H9 (cell line): Measurements from ENCODE around the gene CRACDL. TPM values are rescaled to one million over a fixed set of nuclear protein-coding genes. Genes with fewer than 3 reads are reported as not detected.
A peak's percentile ranks its signal among the peaks of the same experiment; 100 is the strongest.

Source experiments
- DNase-seq: peaks from one replicate; pipeline ENCODE4 v3.0.0-alpha.2; 2017
- H2AFZ ChIP-seq: one replicate; pipeline ENCODE4 v1.6.1; 2013; ENCODE audit warnings: mild to moderate bottlenecking, low read length, control low read depth, moderate library complexity
- H2AK5ac ChIP-seq: 2 replicates; pipeline ENCODE4 v1.6.1; 2013; ENCODE audit warnings: low read length, control low read depth, mixed read lengths; ENCODE audit not compliant: insufficient read length
- H2BK120ac ChIP-seq: one replicate; pipeline ENCODE4 v1.6.1; 2013; ENCODE audit warnings: low read depth, mild to moderate bottlenecking, low read length, control low read depth, inconsistent platforms; ENCODE audit not compliant: poor library complexity, severe bottlenecking
- H2BK12ac ChIP-seq: 2 replicates; pipeline ENCODE4 v1.6.1; 2013; ENCODE audit warnings: low read length, control low read depth, mixed read lengths, low read depth; ENCODE audit not compliant: insufficient read length
- H2BK15ac ChIP-seq: 2 replicates; pipeline ENCODE4 v1.6.1; 2013; ENCODE audit warnings: low read depth, low read length, control low read depth
- H2BK20ac ChIP-seq: one replicate; pipeline ENCODE4 v1.6.1; 2013; ENCODE audit warnings: low read depth, mild to moderate bottlenecking, low read length, control low read depth, inconsistent platforms; ENCODE audit not compliant: poor library complexity, severe bottlenecking
- H2BK5ac ChIP-seq: 2 replicates; pipeline ENCODE4 v1.6.1; 2013; ENCODE audit warnings: low read length, control low read depth, mixed read lengths; ENCODE audit not compliant: insufficient read length
- H3K14ac ChIP-seq: 2 replicates; pipeline ENCODE4 v1.6.1; 2013; ENCODE audit warnings: low read length, control low read depth; ENCODE audit not compliant: insufficient read depth
- H3K18ac ChIP-seq: 2 replicates; pipeline ENCODE4 v1.6.1; 2013; ENCODE audit warnings: low read depth, mild to moderate bottlenecking, mixed read lengths, low read length, control low read depth; ENCODE audit not compliant: insufficient read length
- H3K23ac ChIP-seq: 2 replicates; pipeline ENCODE4 v1.6.1; 2013; ENCODE audit warnings: low read length, control low read depth, mixed read lengths, low read depth; ENCODE audit not compliant: insufficient read length
- H3K23me2 ChIP-seq: 2 replicates; pipeline ENCODE4 v1.6.1; 2013; ENCODE audit warnings: low read depth, mild to moderate bottlenecking, mixed read lengths, low read length, control low read depth; ENCODE audit not compliant: insufficient read length, poor library complexity, severe bottlenecking
- H3K27ac ChIP-seq: 2 replicates; pipeline ENCODE4 v1.5.1; 2013; ENCODE audit warnings: low read length, control low read depth, mixed read lengths, low read depth; ENCODE audit not compliant: insufficient read length
- H3K27me3 ChIP-seq: 2 replicates; pipeline ENCODE4 v1.6.1; 2013; ENCODE audit warnings: low read length, control low read depth, inconsistent platforms; ENCODE audit not compliant: insufficient read depth
- H3K4ac ChIP-seq: 2 replicates; pipeline ENCODE4 v1.6.1; 2013; ENCODE audit warnings: low read depth, mild to moderate bottlenecking, control low read depth, inconsistent platforms, low read length, moderate library complexity
- H3K4me1 ChIP-seq: 2 replicates; pipeline ENCODE4 v1.6.1; 2013; ENCODE audit warnings: low read length, control low read depth, inconsistent platforms; ENCODE audit not compliant: insufficient read depth
- H3K4me2 ChIP-seq: 2 replicates; pipeline ENCODE4 v1.6.1; 2013; ENCODE audit warnings: low read length, control low read depth, mixed read lengths; ENCODE audit not compliant: insufficient read length, insufficient read depth
- H3K56ac ChIP-seq: 2 replicates; pipeline ENCODE4 v1.6.1; 2013; ENCODE audit warnings: low read depth, mild to moderate bottlenecking, mixed read lengths, low read length, control low read depth; ENCODE audit not compliant: insufficient read length
- H3K79me1 ChIP-seq: 2 replicates; pipeline ENCODE4 v1.6.1; 2013; ENCODE audit warnings: low read depth, mild to moderate bottlenecking, moderate library complexity, low read length, control low read depth, inconsistent platforms; ENCODE audit not compliant: insufficient read depth, poor library complexity, severe bottlenecking
- H3K79me2 ChIP-seq: 2 replicates; pipeline ENCODE4 v1.6.1; 2013; ENCODE audit warnings: low read length, control low read depth, inconsistent platforms; ENCODE audit not compliant: insufficient read depth
- H3K9ac ChIP-seq: 2 replicates; pipeline ENCODE4 v1.6.1; 2013; ENCODE audit warnings: low read length, control low read depth, mixed read lengths; ENCODE audit not compliant: insufficient read length; ENCODE audit errors: extremely low read depth
- H3K9me3 ChIP-seq: one replicate; pipeline ENCODE4 v1.6.1; 2013; ENCODE audit warnings: low read depth, low read length, inconsistent platforms; ENCODE audit not compliant: control insufficient read depth
- H3T11ph ChIP-seq: one replicate; pipeline ENCODE4 v1.6.1; 2013; ENCODE audit warnings: mild to moderate bottlenecking, low read length, control low read depth, inconsistent platforms
- H4K20me1 ChIP-seq: one replicate; pipeline ENCODE4 v1.6.1; 2013; ENCODE audit not compliant: control insufficient read depth, insufficient read length, insufficient read depth
- H4K5ac ChIP-seq: 2 replicates; pipeline ENCODE4 v1.6.1; 2013; ENCODE audit warnings: low read depth, mild to moderate bottlenecking, mixed read lengths, low read length, control low read depth; ENCODE audit not compliant: insufficient read length
- H4K8ac ChIP-seq: replicated peaks from 2 replicates; pipeline ENCODE4 v1.6.1; 2013; ENCODE audit warnings: low read length, control low read depth, mixed read lengths, low read depth; ENCODE audit not compliant: insufficient read length
- H4K91ac ChIP-seq: 2 replicates; pipeline ENCODE4 v1.6.1; 2013; ENCODE audit warnings: low read depth, mild to moderate bottlenecking, moderate library complexity, mixed read lengths, low read length, control low read depth; ENCODE audit not compliant: insufficient read length
- H3K27ac Mint-ChIP-seq, 3 experiments: 2 replicates in 2 of 3; 3 replicates in 1 of 3; pipeline ENCODE4 v1.8.0; 2020 to 2021; ENCODE audit warnings: mixed read lengths in 3 of 3, mild to moderate bottlenecking in 1 of 3, moderate library complexity in 1 of 3
- H3K27me3 Mint-ChIP-seq: 2 replicates; pipeline ENCODE4 v1.8.0; 2021; ENCODE audit warnings: low read depth, mild to moderate bottlenecking, moderate library complexity, mixed read lengths
- H3K36me3 Mint-ChIP-seq, 3 experiments: 2 replicates in 2 of 3; 3 replicates in 1 of 3; pipeline ENCODE4 v1.8.0; 2020 to 2021; ENCODE audit warnings: low read depth in 3 of 3, mixed read lengths in 3 of 3; ENCODE audit not compliant: insufficient read depth in 1 of 3
- H3K4me1 Mint-ChIP-seq, 2 experiments: 2 replicates each; pipeline ENCODE4 v1.8.0; 2020; ENCODE audit warnings: mixed read lengths in 2 of 2
- H3K4me3 Mint-ChIP-seq, 2 experiments: 2 replicates in 1 of 2; 3 replicates in 1 of 2; pipeline ENCODE4 v1.8.0; 2020 to 2021; ENCODE audit warnings: mild to moderate bottlenecking in 2 of 2, mixed read lengths in 2 of 2, moderate library complexity in 1 of 2
- H3K9me3 Mint-ChIP-seq, 2 experiments: 2 replicates in 1 of 2; 3 replicates in 1 of 2; pipeline ENCODE4 v1.8.0; 2020; ENCODE audit warnings: mild to moderate bottlenecking in 2 of 2, mixed read lengths in 2 of 2, moderate library complexity in 1 of 2
- WGBS: extraction: QIAGEN DNeasy Blood & Tissue Kit; methylation state at CpG from one replicate; pipeline ENCODE4 v1.1.7; 2013; ENCODE audit warnings: missing lambda C conversion rate, low lambda C conversion rate, mixed read lengths; ENCODE audit not compliant: insufficient read length; ENCODE audit errors: extremely low coverage; 5-methylcytosine and 5-hydroxymethylcytosine counted together
- total RNA-seq: library from RNA; stranded (reverse); gene quantifications from 2 replicates; pipeline ENCODE4 v1.2.1, GENCODE V29; 2021
- TF ChIP-seq, protein P1 (sequence below): fragments of 200-600 bp; sonication (generic); conservative IDR thresholded peaks from 3 replicates; pipeline ENCODE4 v1.8.0; 2021; ENCODE audit warnings: antibody characterized with exemption, mild to moderate bottlenecking

CRACDL gene
- total RNA-seq, 1 experiment from 2014 or later, result 0.48 TPM

DNA sequence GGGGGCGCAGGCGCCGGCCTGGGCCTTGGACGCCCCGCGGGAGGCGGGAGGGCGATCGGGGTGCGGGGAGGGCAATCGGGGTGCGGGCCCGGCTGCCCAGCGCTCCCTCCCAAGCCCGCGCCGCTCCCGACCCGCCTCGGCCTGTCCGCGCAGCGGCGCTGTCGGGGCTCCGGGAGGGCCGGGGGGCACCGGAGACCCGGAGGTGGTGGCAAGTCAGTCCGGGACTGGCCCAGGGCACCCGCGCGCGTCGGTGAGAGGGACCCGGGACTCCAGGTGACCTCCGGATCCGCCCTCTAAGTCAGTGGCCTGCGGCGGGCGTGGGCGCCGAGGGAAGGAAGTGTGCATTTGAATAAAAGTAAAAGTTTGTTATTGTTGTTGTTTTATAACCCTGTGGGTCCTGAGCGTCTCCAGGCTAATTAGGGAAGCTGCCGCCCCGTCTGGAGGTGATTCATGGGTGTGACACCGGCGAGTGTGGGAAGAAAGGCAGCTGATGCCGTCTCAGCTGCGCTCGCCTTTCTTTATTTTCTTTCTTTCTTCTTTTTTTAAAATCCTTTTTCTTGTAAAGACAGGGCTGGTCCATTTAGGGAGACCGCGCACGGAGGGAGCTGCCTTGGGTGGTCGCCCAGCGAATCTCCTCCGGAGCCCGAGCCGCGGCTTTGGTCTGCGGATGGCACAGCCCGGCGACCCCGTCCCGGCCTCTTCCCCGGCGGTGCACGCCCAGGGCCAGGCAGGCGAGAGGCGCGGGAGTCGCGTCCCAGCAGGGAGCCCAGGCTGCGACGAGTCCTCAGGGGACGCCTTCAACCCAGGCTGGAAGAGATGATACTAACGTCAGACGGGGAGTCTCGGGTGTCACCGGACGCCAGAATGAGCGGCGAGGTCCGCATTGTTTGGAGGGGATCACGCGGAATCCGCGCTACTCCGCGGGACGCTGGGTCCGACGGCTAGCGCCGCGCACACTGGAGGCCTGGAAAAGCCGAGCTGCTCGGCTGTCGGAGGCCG, 627 bp upstream of the CRACDL start:
- Histone ChIP-seq H3T11ph (no peak overlapping the region), H3K18ac (no peak overlapping the region), H2AK5ac (no peak overlapping the region), H4K20me1 (no peaks in the 10 kb centered on the region), H3K4ac (no peak overlapping the region), H3K9me3 (no peaks in the 10 kb centered on the region), H2BK15ac (no peak overlapping the region), H4K91ac (no peak overlapping the region), H3K56ac (no peak overlapping the region), H2AFZ (no peak overlapping the region), H2BK120ac (no peak overlapping the region), H3K4me1 (no peaks in the 10 kb centered on the region), H4K8ac (no peak overlapping the region), H4K5ac (no peak overlapping the region), H3K14ac (no peak overlapping the region), H3K23ac (no peak overlapping the region), H3K27me3 (peaks cover 28% of the 10 kb centered on the region; the same call in 1 of the 2 replicates), H3K79me2 (no peaks in the 10 kb centered on the region), H3K23me2 (peaks cover 8% of the 10 kb centered on the region), H3K9ac (no peak overlapping the region), H3K27ac (no peak overlapping the region), H2BK20ac (no peak overlapping the region), H2BK12ac (no peak overlapping the region), H3K79me1 (no peaks in the 10 kb centered on the region), H3K4me2 (peak overlapping the region; percentile 69), H2BK5ac (no peak overlapping the region)
- H3K27ac Mint-ChIP-seq, result no peak overlapping the region
- H3K27me3 Mint-ChIP-seq, result peaks cover 74% of the 10 kb centered on the region
- no peaks in the 10 kb centered on the region; a peak in 2 of 5 replicates for H3K9me3 Mint-ChIP-seq
- peak; percentile 53 for DNase-seq
- peaks cover 0 to 2% (median 0%) of the 10 kb centered on the region in 3 experiments; a peak in 1 of 7 replicates for H3K36me3 Mint-ChIP-seq
- peaks cover 5 to 8% of the 10 kb centered on the region in 2 experiments for H3K4me1 Mint-ChIP-seq
- TF ChIP-seq, protein P1, sequence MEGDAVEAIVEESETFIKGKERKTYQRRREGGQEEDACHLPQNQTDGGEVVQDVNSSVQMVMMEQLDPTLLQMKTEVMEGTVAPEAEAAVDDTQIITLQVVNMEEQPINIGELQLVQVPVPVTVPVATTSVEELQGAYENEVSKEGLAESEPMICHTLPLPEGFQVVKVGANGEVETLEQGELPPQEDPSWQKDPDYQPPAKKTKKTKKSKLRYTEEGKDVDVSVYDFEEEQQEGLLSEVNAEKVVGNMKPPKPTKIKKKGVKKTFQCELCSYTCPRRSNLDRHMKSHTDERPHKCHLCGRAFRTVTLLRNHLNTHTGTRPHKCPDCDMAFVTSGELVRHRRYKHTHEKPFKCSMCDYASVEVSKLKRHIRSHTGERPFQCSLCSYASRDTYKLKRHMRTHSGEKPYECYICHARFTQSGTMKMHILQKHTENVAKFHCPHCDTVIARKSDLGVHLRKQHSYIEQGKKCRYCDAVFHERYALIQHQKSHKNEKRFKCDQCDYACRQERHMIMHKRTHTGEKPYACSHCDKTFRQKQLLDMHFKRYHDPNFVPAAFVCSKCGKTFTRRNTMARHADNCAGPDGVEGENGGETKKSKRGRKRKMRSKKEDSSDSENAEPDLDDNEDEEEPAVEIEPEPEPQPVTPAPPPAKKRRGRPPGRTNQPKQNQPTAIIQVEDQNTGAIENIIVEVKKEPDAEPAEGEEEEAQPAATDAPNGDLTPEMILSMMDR, result peak; percentile 46
- peak overlapping the region; percentile 61 to 83 for H3K4me3 Mint-ChIP-seq
- no CpG with 5 or more reads among the region's 100 CpGs for WGBS
